Measurements from ENCODE around the gene ANAPC13.

ANAPC13 gene

GRCh38 chr3:134481166-134481565 is 4.6 kb downstream of the ANAPC13 start:
- no peak for TF ChIP-seq POLR2A (IDR thresholded peaks at IDR 0.05; ENCODE audit: extremely low read depth, insufficient read length)
- TF ChIP-seq MAX (IDR thresholded peaks at IDR 0.05; ENCODE audit: low read depth, low read length), result no peak
- TF ChIP-seq CTCF (IDR thresholded peaks at IDR 0.05; ENCODE audit: low read depth, low read length), result no peak
- TF ChIP-seq MYC (IDR thresholded peaks at IDR 0.05; ENCODE audit: low read depth, low read length), result no peak
- DNase-seq (ENCODE audit: low read depth), result no peak
- H3K4me3 ChIP-seq (ENCODE audit: low read depth, low read length), result no peak overlapping the region

GRCh38 chr3:134480546-134480945 is 5.2 kb downstream of the ANAPC13 start:
- DNase-seq (ENCODE audit: low read depth), result no peak
- TF ChIP-seq MYC (IDR thresholded peaks at IDR 0.05; ENCODE audit: low read depth, low read length), result no peak
- TF ChIP-seq MAX (IDR thresholded peaks at IDR 0.05; ENCODE audit: low read depth, low read length), result no peak
- no peak for TF ChIP-seq CTCF (IDR thresholded peaks at IDR 0.05; ENCODE audit: low read depth, low read length)
- no peak for TF ChIP-seq POLR2A (IDR thresholded peaks at IDR 0.05; ENCODE audit: extremely low read depth, insufficient read length)
- H3K4me3 ChIP-seq (ENCODE audit: low read depth, low read length), result no peak overlapping the region

GRCh38 chr3:134477938-134478337 is 7.8 kb downstream of the ANAPC13 start:
- DNase-seq (ENCODE audit: low read depth), result no peak
- H3K4me3 ChIP-seq (ENCODE audit: low read depth, low read length), result no peak overlapping the region
- no peak for TF ChIP-seq MYC (IDR thresholded peaks at IDR 0.05; ENCODE audit: low read depth, low read length)
- no peak for TF ChIP-seq POLR2A (IDR thresholded peaks at IDR 0.05; ENCODE audit: extremely low read depth, insufficient read length)
- no peak for TF ChIP-seq MAX (IDR thresholded peaks at IDR 0.05; ENCODE audit: low read depth, low read length)
- TF ChIP-seq CTCF (IDR thresholded peaks at IDR 0.05; ENCODE audit: low read depth, low read length), result no peak

- TF ChIP-seq MAX (IDR thresholded peaks at IDR 0.05; ENCODE audit: low read depth, low read length), result no peak
- no peak for TF ChIP-seq CTCF (IDR thresholded peaks at IDR 0.05; ENCODE audit: low read depth, low read length)
- TF ChIP-seq POLR2A (IDR thresholded peaks at IDR 0.05; ENCODE audit: extremely low read depth, insufficient read length), result no peak
- TF ChIP-seq MYC (IDR thresholded peaks at IDR 0.05; ENCODE audit: low read depth, low read length), result no peak
- no peak for DNase-seq (ENCODE audit: low read depth)
- no peak overlapping the region for H3K4me3 ChIP-seq (ENCODE audit: low read depth, low read length)
These were observed 8.8 kb downstream of the ANAPC13 start for GRCh38 chr3:134477002-134477401.

- DNase-seq (ENCODE audit: low read depth), result no peak
- no peak overlapping the region for H3K4me3 ChIP-seq (ENCODE audit: low read depth, low read length)
These were observed 9.5 kb downstream of the ANAPC13 start for GRCh38 chr3:134476306-134476705.

More at GRCh38 chr3:134476306-134476705, 9.5 kb downstream of the ANAPC13 start:
- no peak for TF ChIP-seq POLR2A (IDR thresholded peaks at IDR 0.05; ENCODE audit: extremely low read depth, insufficient read length)
- no peak for TF ChIP-seq MAX (IDR thresholded peaks at IDR 0.05; ENCODE audit: low read depth, low read length)
- TF ChIP-seq CTCF (IDR thresholded peaks at IDR 0.05; ENCODE audit: low read depth, low read length), result no peak
- no peak for TF ChIP-seq MYC (IDR thresholded peaks at IDR 0.05; ENCODE audit: low read depth, low read length)

Measured in NB4 (cell line).